Stomach (tissue), 9 donors: ENCODE results near the gene RIMBP2. TPM values are rescaled to one million over a fixed set of nuclear protein-coding genes. Genes with fewer than 3 reads are reported as not detected.

Experiments
- DNase-seq, 2 donors: peaks; one replicate each; pipeline versions ENCODE4 v3.0.0 to v3.0.0-alpha.2; 2013 to 2019
- H3K27ac ChIP-seq, 5 donors: fragments of 200-600 bp in 4 of 5; sonication (generic) in 4 of 5; one replicate each; pipeline ENCODE4 v1.5.1; 2013 to 2019; ENCODE audit warnings: mild to moderate bottlenecking in 1 of 5, moderate library complexity in 1 of 5
- H3K27me3 ChIP-seq, 3 donors: fragments of 200-600 bp; sonication (generic); one replicate each; pipeline ENCODE4 v1.5.1; 2017 to 2019; ENCODE audit warnings: mixed run types in 1 of 3
- H3K36me3 ChIP-seq, 4 donors: fragments of 200-600 bp; sonication (generic); 1 replicate in 3 of 4; 2 replicates in 1 of 4; pipeline ENCODE4 v1.5.1; 2016 to 2019
- H3K4me1 ChIP-seq, 4 donors: fragments of 200-600 bp; sonication (generic); one replicate each; pipeline ENCODE4 v1.5.1; 2016 to 2019
- H3K4me3 ChIP-seq, 4 donors: fragments of 200-600 bp; sonication (generic) in 3 of 4; one replicate each; pipeline ENCODE4 v1.5.1; 2016 to 2019; ENCODE audit warnings: mild to moderate bottlenecking in 1 of 4
- H3K9me3 ChIP-seq, 4 donors: fragments of 200-600 bp; sonication (generic); one replicate each; pipeline ENCODE4 v1.5.1; 2016 to 2019
- EP300 ChIP-seq: sonication (generic); formaldehyde crosslinking; IDR thresholded peaks from one replicate; pipeline ENCODE4 v1.6.1; 2017; ENCODE audit warnings: antibody characterized with exemption
- POLR2A ChIP-seq, 4 donors: fragments of 450-650 bp; IDR thresholded peaks; one replicate each; pipeline ENCODE4 v1.6.1; 2016; ENCODE audit warnings: antibody characterized with exemption in 4 of 4, control low read depth in 2 of 4, mild to moderate bottlenecking in 1 of 4, moderate library complexity in 1 of 4
- POLR2AphosphoS5 ChIP-seq, 3 donors: sonication (generic); formaldehyde crosslinking; IDR thresholded peaks; one replicate each; pipeline ENCODE4 v1.6.1; 2016; ENCODE audit warnings: antibody characterized with exemption in 3 of 3
- WGBS, 5 donors: extraction: QIAGEN DNeasy Blood & Tissue Kit in 3 of 5; methylation state at CpG; one replicate each; pipeline versions ENCODE4 v1.1.5 to v1.1.7; 2013 to 2018; 5-methylcytosine and 5-hydroxymethylcytosine counted together
- intact Hi-C: fragments of 100-400 bp; cut with DNase I; formaldehyde crosslinking; loops from one replicate; pipeline ENCODE4 v1.15.1; 2023; ENCODE audit warnings: low total_unique reads
- polyA plus RNA-seq, 3 donors: library from polyadenylated mRNA; stranded (reverse); fragments of 200-250 nt; gene quantifications; one replicate each; pipeline ENCODE4 v1.2.3, GENCODE V29; 2013
- total RNA-seq, 5 donors: library from RNA; depleted of rRNA; stranded (reverse); fragments of >200 nt; gene quantifications; one replicate each; pipeline versions ENCODE4 v1.1.0 to v1.2.3, GENCODE V29; 2014 to 2016
- TF ChIP-seq, protein P1 (sequence below), 7 experiments: fragments of 450-650 bp in 4 of 7; fragments of 200-600 bp in 3 of 7; sonication (generic) in 3 of 7; IDR thresholded peaks; one replicate each; pipeline ENCODE4 v1.5.1; 2016 to 2019; ENCODE audit warnings: antibody characterized with exemption in 7 of 7, control low read depth in 2 of 7, mild to moderate bottlenecking in 1 of 7
- donor health status: healthy with polysubstance abuse.
- donor health status: Bipolar disorder and iron deficiency.
- donor health status: healthy.

RIMBP2 gene
- total and polyA plus RNA-seq, 8 donors, result 0.75 to 44.6 (median 5.6) TPM

DNA sequence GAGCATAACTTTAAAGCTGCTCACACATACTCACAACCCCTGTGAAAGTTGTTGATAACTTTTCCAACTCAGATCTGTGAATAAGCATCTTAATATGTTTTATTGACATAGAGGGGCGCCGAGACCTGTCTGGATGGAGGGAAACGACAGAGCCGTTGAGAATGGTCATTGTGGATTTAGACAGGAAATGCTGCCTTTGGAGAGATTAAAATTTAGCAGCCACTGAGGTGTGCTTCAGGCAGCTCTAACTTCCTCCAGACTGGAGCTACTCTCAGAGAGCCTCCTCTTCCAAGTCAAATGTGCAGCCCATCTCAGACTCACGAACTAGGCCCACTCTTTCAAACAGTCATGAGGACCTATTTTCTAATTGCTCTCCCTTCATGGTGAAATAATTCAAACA, 90.9 kb downstream of the RIMBP2 start:
- no peak overlapping the region for H3K27ac ChIP-seq
- TF ChIP-seq POLR2AphosphoS5 (IDR thresholded peaks at IDR 0.05), result no peak
- intact Hi-C loops, result no loop called here
- 39 to 59% (median 49%) methylated on average over 5 of the region's 5 CpGs for WGBS, 5 donors
- no peak for DNase-seq
- H3K9me3 ChIP-seq, result peaks cover 0 to 19% (median 11%) of the 10 kb centered on the region in 4 donors
- no peaks in the 10 kb centered on the region for H3K27me3 ChIP-seq
- no peaks in the 10 kb centered on the region for H3K36me3 ChIP-seq
- H3K4me3 ChIP-seq, result no peak overlapping the region
- H3K4me1 ChIP-seq, result no peaks in the 10 kb centered on the region

DNA sequence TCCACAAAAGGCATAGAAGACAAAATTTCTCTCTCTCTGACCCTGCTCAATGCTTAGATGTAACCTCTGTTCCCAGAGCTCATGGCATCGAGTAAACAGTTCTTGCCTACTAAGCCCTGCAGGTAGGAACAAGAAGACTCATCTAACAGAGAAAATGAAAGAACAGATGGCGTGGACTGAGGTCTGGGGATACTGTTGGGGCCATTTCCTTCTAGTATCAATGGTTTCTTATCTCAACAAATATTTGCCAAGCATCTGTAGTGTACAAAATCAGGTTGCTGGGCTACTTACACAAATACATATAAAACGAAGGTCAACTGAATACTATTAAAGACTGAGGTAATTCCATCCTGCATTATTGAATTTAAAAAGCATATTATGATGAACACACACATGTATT, 93.3 kb downstream of the RIMBP2 start:
- no peaks in the 10 kb centered on the region for H3K27me3 ChIP-seq
- DNase-seq, result peak in 1 of 2 donors; percentile 45
- intact Hi-C loops, result no loop called here
- peaks cover 0 to 27% (median 13%) of the 10 kb centered on the region in 4 donors for H3K9me3 ChIP-seq
- no peak overlapping the region for H3K27ac ChIP-seq
- 18 to 39% (median 32%) methylated on average over 3 of the region's 3 CpGs for WGBS, 5 donors
- no peaks in the 10 kb centered on the region for H3K4me1 ChIP-seq
- no peaks in the 10 kb centered on the region for H3K36me3 ChIP-seq
- no peak overlapping the region for H3K4me3 ChIP-seq
- TF ChIP-seq EP300 (no peak), POLR2AphosphoS5 (IDR thresholded peaks at IDR 0.05) (no peak), POLR2A (IDR thresholded peaks at IDR 0.05) (no peak)
- TF ChIP-seq, protein P1, sequence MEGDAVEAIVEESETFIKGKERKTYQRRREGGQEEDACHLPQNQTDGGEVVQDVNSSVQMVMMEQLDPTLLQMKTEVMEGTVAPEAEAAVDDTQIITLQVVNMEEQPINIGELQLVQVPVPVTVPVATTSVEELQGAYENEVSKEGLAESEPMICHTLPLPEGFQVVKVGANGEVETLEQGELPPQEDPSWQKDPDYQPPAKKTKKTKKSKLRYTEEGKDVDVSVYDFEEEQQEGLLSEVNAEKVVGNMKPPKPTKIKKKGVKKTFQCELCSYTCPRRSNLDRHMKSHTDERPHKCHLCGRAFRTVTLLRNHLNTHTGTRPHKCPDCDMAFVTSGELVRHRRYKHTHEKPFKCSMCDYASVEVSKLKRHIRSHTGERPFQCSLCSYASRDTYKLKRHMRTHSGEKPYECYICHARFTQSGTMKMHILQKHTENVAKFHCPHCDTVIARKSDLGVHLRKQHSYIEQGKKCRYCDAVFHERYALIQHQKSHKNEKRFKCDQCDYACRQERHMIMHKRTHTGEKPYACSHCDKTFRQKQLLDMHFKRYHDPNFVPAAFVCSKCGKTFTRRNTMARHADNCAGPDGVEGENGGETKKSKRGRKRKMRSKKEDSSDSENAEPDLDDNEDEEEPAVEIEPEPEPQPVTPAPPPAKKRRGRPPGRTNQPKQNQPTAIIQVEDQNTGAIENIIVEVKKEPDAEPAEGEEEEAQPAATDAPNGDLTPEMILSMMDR (IDR thresholded peaks at IDR 0.05), result no peak

DNA sequence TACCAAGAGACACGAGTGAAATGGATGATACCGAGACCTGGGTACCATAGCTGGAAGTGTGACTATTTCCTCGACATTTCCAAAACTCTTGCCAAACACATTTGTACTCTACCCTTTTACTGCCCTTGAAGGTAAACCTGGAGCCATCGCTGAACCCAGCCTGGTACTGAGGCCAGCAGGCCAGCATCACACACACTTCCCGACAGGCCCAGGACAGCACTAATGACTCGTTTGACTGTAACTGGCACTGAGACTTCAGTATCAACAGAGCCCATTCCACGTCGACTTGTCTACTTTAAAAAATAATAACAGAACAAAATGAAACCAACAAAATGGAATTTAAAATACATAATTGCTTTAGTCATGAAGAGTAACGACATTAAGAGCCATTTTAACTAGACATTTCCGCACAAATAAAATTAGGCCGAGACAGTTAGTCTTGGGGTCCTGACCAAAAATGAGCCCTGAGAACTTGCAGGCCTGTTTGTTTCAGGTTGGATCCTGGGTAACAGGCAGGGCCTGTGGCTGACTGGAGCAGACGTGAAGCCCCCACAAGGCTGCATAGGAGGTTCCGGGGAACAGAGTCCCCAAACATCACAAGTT, 94.3 kb downstream of the RIMBP2 start:
- no peak for DNase-seq
- Histone ChIP-seq H3K36me3 (no peaks in the 10 kb centered on the region), H3K27ac (no peak overlapping the region), H3K4me1 (no peaks in the 10 kb centered on the region), H3K4me3 (no peak overlapping the region), H3K9me3 (peaks cover 0 to 22% (median 13%) of the 10 kb centered on the region in 4 donors), H3K27me3 (no peaks in the 10 kb centered on the region)
- WGBS, 5 donors, result 86 to 91% (median 91%) methylated on average over 13 of the region's 13 CpGs
- intact Hi-C loops, result no loop called here
- TF ChIP-seq, protein P1 (IDR thresholded peaks at IDR 0.05), result no peak
- TF ChIP-seq EP300 (no peak), POLR2A (IDR thresholded peaks at IDR 0.05) (no peak), POLR2AphosphoS5 (IDR thresholded peaks at IDR 0.05) (no peak)

DNA sequence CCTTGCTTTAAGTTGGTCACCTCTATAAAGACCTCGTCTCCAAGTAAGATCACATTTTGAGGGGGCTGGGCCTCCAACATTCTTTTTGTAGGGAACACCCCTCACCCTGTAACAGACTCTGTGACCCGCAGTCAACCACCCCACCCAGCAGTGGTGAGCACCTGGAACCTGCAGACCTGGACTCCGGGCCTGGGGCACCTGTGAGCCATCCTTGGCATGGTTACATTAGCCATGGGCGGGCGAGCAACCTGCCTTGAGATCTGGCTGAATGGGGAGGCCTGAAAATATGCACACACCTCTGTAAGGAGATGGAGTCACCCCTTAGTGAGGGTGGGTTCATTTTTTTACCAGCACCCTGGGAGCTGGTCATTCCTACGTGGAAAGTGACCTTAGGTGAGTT, 95.3 kb downstream of the RIMBP2 start:
- no peak for DNase-seq
- no peak overlapping the region for H3K4me3 ChIP-seq
- peak overlapping the region in 1 of 5 donors; percentile 25 for H3K27ac ChIP-seq
- H3K36me3 ChIP-seq, result no peaks in the 10 kb centered on the region
- intact Hi-C loops, result no loop called here
- H3K4me1 ChIP-seq, result no peaks in the 10 kb centered on the region
- no peaks in the 10 kb centered on the region for H3K27me3 ChIP-seq
- peaks cover 0 to 19% (median 13%) of the 10 kb centered on the region in 4 donors for H3K9me3 ChIP-seq
- WGBS, 5 donors, result 82 to 92% (median 86%) methylated on average over 6 of the region's 6 CpGs
- no peak for TF ChIP-seq EP300
- no peak for TF ChIP-seq POLR2A (IDR thresholded peaks at IDR 0.05)
- no peak for TF ChIP-seq POLR2AphosphoS5 (IDR thresholded peaks at IDR 0.05)
- TF ChIP-seq, protein P1 (IDR thresholded peaks at IDR 0.05), result no peak

DNA sequence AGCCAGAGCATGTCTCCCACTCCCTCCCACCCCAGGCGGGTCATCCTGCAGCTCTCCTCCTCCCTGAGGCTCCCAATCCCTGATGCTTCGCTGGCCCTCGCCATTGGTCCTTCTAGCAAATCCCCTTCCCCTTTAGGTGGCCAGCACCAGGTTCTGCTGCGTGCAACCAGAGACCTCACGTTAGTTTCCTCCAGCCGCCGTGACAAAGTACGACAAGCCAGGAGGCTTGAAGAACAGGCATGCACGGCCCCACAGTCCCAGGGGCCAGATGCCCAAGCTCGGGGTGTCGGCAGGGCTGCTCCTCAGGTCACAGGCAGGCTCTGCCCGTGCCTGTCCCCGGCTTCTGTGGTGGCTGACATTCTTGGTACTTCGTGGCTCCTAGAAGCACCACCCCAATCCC, 95.8 kb downstream of the RIMBP2 start:
- Histone ChIP-seq H3K4me1 (no peaks in the 10 kb centered on the region), H3K27ac (peak overlapping the region in 1 of 5 donors; percentile 25), H3K36me3 (no peaks in the 10 kb centered on the region), H3K4me3 (no peak overlapping the region), H3K27me3 (no peaks in the 10 kb centered on the region), H3K9me3 (peaks cover 0 to 19% (median 13%) of the 10 kb centered on the region in 4 donors)
- intact Hi-C loops, result no loop called here
- DNase-seq, result no peak
- 89 to 95% (median 91%) methylated on average over 14 of the region's 14 CpGs for WGBS, 5 donors
- TF ChIP-seq, protein P1 (IDR thresholded peaks at IDR 0.05), result no peak
- TF ChIP-seq POLR2A (IDR thresholded peaks at IDR 0.05) (no peak), EP300 (no peak), POLR2AphosphoS5 (IDR thresholded peaks at IDR 0.05) (no peak)
